DMS 273 treated with DMSO at 0.1 percent for 48 hours (cell line): Measurements from ENCODE around the gene FZD1.

Experiments used
- DNase-seq: peaks from one replicate; lab custom pipeline; 2025; lab: John Stamatoyannopoulos, UW

FZD1 gene

DNA sequence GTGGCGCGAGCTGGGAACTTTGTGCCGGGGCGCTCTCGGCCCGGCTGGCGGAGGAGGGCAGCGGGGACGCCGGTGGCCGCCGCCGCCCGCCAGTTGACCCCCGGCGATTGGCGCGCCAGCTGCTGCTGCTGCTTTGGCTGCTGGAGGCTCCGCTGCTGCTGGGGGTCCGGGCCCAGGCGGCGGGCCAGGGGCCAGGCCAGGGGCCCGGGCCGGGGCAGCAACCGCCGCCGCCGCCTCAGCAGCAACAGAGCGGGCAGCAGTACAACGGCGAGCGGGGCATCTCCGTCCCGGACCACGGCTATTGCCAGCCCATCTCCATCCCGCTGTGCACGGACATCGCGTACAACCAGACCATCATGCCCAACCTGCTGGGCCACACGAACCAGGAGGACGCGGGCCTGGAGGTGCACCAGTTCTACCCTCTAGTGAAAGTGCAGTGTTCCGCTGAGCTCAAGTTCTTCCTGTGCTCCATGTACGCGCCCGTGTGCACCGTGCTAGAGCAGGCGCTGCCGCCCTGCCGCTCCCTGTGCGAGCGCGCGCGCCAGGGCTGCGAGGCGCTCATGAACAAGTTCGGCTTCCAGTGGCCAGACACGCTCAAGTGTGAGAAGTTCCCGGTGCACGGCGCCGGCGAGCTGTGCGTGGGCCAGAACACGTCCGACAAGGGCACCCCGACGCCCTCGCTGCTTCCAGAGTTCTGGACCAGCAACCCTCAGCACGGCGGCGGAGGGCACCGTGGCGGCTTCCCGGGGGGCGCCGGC is 870 bp downstream of the FZD1 start:
- peak; percentile 57 for DNase-seq

DNA sequence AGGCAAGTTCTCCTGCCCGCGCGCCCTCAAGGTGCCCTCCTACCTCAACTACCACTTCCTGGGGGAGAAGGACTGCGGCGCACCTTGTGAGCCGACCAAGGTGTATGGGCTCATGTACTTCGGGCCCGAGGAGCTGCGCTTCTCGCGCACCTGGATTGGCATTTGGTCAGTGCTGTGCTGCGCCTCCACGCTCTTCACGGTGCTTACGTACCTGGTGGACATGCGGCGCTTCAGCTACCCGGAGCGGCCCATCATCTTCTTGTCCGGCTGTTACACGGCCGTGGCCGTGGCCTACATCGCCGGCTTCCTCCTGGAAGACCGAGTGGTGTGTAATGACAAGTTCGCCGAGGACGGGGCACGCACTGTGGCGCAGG is 1.4 kb downstream of the FZD1 start:
- DNase-seq = no peak

DNA sequence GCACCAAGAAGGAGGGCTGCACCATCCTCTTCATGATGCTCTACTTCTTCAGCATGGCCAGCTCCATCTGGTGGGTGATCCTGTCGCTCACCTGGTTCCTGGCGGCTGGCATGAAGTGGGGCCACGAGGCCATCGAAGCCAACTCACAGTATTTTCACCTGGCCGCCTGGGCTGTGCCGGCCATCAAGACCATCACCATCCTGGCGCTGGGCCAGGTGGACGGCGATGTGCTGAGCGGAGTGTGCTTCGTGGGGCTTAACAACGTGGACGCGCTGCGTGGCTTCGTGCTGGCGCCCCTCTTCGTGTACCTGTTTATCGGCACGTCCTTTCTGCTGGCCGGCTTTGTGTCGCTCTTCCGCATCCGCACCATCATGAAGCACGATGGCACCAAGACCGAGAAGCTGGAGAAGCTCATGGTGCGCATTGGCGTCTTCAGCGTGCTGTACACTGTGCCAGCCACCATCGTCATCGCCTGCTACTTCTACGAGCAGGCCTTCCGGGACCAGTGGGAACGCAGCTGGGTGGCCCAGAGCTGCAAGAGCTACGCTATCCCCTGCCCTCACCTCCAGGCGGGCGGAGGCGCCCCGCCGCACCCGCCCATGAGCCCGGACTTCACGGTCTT is 1.9 kb downstream of the FZD1 start:
- DNase-seq = no peak

DNA sequence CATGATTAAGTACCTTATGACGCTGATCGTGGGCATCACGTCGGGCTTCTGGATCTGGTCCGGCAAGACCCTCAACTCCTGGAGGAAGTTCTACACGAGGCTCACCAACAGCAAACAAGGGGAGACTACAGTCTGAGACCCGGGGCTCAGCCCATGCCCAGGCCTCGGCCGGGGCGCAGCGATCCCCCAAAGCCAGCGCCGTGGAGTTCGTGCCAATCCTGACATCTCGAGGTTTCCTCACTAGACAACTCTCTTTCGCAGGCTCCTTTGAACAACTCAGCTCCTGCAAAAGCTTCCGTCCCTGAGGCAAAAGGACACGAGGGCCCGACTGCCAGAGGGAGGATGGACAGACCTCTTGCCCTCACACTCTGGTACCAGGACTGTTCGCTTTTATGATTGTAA is 2.5 kb downstream of the FZD1 start:
- no peak for DNase-seq

DNA sequence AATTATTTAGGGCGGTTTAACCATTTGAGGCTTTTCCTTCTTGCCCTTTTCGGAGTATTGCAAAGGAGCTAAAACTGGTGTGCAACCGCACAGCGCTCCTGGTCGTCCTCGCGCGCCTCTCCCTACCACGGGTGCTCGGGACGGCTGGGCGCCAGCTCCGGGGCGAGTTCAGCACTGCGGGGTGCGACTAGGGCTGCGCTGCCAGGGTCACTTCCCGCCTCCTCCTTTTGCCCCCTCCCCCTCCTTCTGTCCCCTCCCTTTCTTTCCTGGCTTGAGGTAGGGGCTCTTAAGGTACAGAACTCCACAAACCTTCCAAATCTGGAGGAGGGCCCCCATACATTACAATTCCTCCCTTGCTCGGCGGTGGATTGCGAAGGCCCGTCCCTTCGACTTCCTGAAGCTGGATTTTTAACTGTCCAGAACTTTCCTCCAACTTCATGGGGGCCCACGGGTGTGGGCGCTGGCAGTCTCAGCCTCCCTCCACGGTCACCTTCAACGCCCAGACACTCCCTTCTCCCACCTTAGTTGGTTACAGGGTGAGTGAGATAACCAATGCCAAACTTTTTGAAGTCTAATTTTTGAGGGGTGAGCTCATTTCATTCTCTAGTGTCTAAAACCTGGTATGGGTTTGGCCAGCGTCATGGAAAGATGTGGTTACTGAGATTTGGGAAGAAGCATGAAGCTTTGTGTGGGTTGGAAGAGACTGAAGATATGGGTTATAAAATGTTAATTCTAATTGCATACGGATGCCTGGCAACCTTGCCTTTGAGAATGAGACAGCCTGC is 3.1 kb downstream of the FZD1 start:
- DNase-seq = no peak

DNA sequence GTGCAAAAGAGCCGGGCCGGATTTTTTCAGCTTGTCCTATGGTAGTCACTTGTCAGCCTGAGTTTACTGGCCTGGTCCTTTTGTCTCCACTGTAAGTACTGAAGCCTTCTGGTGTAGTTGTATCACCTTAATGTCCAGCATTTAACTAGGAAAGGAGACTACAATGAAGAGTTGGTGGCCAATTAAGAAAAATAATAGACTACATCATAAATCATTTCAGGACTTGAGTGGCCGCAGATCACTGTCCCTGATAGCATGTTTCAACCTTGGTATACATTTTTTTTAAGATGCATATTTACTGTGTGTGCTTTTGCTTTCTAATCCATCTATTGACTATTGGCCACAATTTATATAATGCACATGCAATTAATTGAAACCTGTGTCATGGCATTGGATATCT is 6.1 kb downstream of the FZD1 start:
- DNase-seq = no peak

DNA sequence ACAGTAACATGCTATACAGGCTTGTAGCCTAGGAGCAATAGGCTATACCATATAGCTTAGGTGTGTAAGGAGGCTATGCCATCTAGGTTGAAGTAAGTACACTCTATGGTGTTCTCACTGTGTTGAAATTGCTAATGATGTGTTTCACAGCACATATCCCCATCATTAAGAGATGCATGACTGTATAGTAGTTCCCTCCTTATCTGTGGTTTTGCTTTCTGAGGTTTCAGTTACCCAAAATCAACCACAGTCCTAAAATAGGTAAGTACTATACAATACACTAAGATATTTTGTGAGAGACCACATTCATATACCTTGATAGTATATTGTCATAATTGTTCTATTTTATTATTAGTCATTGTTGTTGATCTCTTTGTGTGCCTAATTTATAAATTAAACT is 12.7 kb downstream of the FZD1 start:
- DNase-seq = no peak

DNA sequence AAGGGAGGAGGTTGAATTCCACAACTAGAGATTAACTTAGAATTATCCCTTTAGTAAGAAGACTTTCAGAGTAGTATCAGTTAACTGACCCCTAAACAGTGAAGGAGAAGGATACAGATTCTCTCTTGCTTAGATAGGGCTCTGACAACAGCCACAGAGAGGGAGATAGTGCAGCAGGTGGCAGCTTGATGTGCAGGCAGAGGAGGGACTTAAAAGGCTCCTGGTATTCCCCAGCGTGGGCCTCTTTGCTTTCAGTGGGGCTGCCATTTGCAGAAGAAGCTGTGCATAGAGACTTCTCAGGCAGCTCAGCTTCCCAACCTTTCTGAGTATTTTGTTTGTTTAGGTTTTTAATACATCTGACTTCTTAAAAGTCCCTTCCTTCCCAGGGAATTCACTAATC is 16.0 kb downstream of the FZD1 start:
- DNase-seq = no peak

DNA sequence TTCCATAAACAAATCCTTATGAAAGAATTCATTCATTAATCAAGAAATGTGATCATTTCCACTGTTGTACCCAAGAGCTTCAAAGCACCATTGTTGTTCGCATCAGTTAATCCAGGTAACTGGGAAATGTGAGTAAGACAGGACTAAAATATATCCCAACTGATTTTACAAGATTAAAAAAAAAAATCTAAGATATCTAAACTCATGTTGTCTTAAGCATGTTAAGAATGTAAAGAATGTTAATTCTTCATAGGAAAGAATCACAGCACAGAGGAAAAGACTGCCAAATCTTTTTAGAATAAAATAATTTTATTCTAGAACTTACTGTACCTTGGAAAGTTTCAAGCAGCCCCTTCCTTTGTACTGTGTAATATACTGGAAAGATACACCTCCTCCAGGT is 16.4 kb downstream of the FZD1 start:
- DNase-seq = no peak

DNA sequence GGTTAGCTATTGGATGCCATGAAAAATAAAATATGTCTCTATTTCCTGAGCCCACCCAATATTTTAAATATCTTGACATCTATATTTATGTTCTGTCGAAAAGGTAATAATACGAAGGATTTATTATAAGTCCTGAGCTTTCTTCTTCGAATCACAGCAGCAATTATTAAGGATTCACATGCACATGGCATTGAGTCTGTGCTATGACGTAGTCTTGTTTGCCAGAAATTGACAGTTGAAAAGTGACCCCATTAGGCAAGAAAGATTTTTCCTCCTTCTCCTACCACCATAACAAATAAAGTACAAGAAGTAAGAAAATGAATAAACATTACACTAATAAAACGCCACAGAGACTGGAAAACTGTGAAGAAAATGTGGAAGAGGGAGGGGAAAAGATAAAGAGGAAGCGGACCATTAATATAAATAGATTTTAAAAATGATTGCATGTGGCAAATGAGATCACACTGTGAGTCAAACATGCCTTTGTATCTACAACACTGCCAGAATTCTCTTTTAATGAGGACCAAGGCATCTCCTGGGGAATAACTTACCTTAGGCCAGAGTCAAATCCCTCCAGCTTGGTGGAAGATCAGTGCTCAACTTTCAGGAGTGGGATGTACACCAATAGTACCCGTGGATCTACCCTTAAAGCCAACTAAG is 21.6 kb downstream of the FZD1 start:
- no peak for DNase-seq

DNA sequence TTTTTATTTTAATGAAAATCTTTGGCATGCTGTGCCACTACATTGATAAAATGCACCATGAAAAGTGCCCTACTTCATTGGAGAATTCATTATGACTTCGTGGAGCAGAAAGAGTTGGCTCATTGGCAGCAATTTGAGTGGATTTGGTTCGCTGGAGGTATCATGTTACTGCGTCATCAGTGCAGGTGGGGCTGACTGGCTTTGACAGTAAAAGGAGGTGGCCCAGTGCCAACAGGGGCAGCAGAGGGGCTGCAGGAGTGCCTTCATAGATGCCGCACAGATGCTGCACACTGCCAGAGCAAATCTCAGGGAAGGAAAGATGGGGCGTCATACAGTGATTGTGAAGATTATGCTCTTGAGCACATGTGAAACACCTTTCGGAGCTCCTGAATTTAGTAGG is 22.2 kb downstream of the FZD1 start:
- DNase-seq = no peak

DNA sequence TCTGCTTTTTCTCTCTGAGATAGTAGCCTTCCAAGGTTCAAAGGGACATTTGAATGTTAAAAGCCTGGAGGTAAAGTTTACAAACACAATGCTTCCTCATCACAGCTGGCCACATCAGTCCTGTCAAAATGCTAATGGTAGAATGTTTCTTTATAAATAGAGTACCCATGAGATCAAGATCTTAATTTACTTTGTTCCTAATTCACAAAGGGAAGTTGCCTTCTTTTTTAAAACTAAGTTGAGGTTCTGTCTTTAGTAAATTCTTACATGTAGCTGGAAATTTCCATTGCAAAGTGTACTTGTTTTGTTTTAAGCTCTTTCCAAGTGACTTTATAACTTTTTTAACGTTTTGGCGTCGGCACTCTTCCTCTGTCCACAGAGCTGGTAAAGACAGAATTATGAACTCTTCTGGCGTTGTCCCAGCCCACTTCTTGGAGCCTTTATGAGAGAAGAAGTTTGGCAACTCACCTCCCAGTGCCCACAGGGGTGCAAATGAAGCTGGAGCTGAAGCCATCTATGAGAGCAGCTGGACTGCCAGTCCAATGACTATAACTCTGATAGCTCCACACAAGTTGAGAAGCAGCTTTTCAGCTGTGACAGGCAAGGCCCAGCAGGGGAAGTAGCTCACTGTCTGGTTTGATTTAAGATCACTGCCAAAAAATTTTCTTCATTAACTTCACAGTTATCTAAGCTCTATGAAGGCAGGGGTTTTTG is 23.3 kb downstream of the FZD1 start:
- DNase-seq = no peak

DNA sequence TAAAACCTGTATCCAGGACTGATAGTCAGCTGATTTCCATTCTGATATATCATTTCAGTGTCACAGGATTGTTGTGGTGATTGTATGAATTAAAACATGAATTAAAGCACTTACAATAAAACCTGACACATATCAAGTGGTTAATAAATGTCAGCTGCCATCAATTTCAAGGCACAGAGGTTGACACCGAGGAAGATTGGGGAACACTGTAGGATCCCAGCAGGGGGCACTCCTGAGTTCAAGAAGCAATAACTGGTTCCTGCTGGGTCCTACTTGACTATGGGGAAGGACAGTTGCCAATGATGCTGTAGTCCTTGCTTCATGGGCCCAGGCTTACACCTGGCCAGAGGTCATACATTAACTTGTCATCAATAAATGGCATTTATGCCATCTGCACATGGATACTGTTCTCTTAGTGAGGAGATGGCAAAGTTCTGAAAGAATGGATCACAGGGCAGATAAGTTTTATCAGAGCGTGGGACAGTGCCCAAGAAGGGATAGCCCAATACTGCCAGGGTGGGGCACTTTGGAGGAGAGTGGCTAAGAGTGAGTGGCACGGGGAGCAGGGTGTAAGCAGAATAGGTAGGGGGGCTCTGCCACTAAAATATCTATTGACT is 24.1 kb downstream of the FZD1 start:
- DNase-seq = no peak

DNA sequence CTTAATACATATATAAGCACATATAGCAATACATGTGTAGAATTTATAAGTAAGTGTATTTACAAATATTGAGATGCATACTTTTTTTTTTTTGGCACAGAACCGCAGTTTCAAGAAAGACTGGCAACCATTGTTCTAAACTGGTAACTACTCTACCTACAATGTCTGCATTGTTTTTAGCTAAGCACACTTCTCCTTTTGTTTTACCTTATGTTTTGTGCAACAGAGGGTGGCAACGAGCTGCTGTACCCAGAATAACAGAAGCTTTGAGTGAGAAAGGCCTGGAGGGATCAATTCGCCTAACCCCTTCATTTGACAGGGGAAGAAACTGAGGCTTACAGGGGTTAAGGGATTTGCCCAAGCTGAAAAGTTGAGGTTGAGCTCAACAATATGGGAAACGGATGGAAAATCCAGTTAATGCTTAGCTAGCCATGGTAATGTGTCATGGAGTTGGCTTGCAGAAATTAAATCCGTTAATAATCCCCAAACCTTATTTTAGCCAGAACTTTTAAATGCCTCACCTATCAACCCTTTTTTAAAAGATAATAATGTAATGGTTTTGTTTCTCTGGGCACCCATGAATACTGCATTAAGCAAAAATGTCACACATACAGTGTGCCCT is 25.5 kb downstream of the FZD1 start:
- no peak for DNase-seq

DNA sequence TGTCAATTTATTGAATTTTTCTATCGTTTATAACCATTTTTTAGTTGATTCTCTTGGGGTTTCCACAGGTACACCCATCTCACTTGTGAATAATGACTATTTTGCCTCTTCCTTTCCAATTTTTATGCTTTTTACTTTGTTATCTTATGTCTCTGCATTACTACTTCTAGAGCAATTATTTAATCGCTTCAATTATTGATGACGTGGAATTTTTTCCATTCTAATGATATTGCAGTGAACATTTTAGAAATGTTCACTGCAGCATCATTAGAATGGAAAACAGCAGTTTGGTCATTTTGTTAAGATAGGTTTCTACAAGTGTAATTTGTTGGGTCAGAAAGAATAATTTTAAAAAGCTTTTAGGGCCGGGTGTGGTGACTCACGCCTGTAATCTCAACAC is 27.1 kb downstream of the FZD1 start:
- DNase-seq = no peak

DNA sequence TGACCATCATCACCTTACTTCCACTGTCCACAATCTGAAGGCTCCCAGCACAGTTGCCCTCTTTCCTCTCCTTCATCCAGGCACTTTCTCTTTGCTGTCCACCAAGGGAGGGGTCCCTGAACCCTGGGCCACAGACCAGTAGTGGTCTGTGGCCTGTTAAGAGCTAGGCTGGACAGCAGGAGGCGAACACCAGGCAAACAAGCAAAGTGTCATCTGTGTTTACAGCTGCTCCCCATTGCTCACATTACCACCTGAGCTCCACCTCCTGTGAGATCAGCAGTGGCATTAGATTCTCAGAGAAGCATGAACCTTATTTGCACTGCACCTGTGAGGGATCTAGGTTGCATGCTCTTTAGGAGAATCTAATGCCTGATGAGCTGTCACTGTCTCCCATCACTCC is 27.7 kb downstream of the FZD1 start:
- DNase-seq = no peak

DNA sequence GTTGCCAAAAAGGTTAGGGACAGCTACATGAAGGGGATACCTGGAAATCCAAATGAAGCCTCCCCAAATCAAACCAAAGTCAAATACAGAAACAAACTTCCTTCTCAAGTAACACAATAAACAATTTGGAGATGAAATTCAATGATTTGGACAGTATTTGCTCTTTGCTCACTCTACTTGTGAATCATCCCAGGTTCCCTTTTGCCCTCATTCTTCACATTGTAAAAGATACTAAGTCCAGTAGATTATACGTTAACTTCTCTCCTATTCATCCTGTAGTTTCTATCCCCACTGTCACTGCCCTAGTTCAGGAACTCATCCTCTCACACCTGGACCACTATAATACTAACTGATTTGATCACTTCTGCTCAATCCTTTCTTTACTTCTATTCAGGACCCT is 28.3 kb downstream of the FZD1 start:
- DNase-seq = no peak

DNA sequence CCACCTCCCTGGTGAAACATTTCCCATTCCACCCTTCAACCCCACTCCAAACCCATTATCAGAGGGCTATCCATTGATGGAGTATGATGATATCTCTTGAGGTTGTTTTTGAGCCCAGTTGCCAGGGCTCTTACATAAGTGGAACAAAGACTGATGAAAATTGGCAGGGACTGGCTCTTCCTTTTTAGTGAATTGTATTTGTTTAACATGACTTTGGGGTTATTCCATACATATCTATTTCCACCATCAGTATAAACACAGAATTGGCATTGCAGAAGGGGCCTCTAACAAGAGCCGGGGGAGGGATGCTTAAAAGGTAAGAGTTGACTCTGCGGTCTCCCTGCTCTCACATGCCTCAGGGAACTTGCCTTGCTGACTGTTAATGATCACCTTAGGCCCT is 28.9 kb downstream of the FZD1 start:
- DNase-seq = no peak

DNA sequence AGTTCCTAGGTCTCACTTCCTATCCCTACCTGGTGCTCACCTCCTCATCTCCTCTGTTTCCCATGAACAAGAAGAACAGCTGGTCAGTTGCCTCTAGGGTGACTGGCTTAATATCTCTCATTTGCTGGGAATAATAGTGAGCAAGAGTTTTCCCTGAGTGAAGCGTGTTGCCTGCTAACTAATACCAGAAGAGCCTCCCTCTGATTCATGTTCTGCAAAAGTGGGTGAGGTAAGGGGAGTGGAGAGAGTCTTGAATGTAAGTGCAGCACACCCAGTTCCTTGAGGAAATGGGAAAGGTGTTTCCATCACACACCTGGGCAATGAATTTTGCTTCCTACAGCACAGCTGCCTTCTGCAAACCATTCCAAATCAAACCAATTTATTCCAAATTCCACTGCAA is 29.6 kb downstream of the FZD1 start:
- no peak for DNase-seq

DNA sequence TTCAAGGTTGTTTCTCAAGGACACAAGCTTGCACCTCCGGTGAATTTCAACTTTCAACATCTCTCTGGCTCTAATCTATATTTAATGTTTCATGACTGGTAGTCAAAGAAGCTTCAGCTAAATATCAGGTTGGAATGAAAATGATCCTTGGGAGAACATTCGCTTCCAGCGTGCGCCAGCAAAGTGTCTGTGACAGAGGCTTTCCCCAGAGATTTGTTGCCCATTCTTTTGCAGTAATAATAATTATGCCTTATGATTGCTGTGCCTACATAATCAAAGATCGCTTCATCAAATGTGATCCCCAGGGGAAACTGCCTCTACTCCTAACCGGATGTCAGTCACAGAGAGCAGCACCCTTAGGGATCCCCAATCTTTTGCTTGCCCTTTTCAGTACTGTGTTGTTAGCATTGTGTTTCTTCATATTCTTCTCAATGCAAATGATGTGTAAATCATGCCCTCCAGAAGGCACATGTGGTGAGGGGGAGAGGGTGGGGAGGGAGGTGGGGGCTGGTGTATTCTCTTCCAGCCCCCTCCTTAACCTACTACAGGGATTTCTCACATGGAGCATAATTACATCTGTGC is 30.5 kb downstream of the FZD1 start:
- DNase-seq = no peak

DNA sequence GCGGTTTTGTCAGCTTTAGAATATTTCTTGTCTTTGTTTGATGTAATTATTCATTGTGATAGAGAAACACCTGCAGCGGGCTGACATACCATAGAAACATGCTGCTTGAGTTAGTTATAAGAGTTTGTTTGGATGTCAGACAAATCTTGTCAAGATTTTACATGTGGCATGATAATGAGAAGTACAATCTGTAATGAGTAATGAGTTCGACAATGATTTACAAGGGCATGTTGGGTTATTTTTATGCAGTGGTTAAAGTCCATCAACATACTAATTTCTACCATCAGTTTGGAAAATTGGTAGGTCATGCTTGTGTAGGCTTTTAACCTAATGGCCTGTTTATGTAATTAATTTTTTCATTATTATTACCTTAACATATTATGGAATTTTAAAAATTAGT is 31.3 kb downstream of the FZD1 start:
- no peak for DNase-seq
